Right lobe of liver (tissue), 6 donors: ENCODE results near the gene KLHL25. TPM values are rescaled to one million over a fixed set of nuclear protein-coding genes. Genes with fewer than 3 reads are reported as not detected.

ENCODE experiments used
- ATAC-seq, 4 donors: fragments of 200-7000 bp; cut with Tn5 transposase; one replicate each; pipeline ENCODE4 v1.9.1; 2020; ENCODE audit warnings: mild to moderate bottlenecking in 4 of 4, moderate library complexity in 4 of 4
- DNase-seq, 3 donors: peaks; one replicate each; pipeline ENCODE4 v3.0.0-alpha.2; 2020
- H3K27ac ChIP-seq, 3 donors: fragments of 200-600 bp; one replicate each; pipeline ENCODE4 v1.8.0; 2022
- H3K27me3 ChIP-seq, 2 donors: fragments of 200-600 bp; one replicate each; pipeline ENCODE4 v1.8.0; 2022
- H3K36me3 ChIP-seq, 4 donors: fragments of 200-600 bp; sonication (generic) in 1 of 4; one replicate each; pipeline versions ENCODE4 v1.5.1 to v1.8.0; 2017 to 2022; ENCODE audit warnings: control low read depth in 1 of 4
- H3K4me1 ChIP-seq, 4 donors: fragments of 200-600 bp; sonication (generic) in 1 of 4; one replicate each; pipeline versions ENCODE4 v1.5.1 to v1.8.0; 2017 to 2022; ENCODE audit warnings: control low read depth in 1 of 4
- H3K4me3 ChIP-seq, 3 donors: fragments of 200-600 bp; one replicate each; pipeline ENCODE4 v1.8.0; 2022
- H3K9me3 ChIP-seq, 4 donors: fragments of 200-600 bp; sonication (generic) in 1 of 4; one replicate each; pipeline versions ENCODE4 v1.5.1 to v1.8.0; 2017 to 2022; ENCODE audit warnings: control low read depth in 1 of 4
- CTCF ChIP-seq, 4 donors: fragments of 200-600 bp in 3 of 4; fragments of 450-650 bp in 1 of 4; IDR thresholded peaks; one replicate each; pipeline versions ENCODE4 v1.5.1 to v1.8.0; 2016 to 2022; ENCODE audit warnings: antibody characterized with exemption in 4 of 4, mild to moderate bottlenecking in 2 of 4
- POLR2A ChIP-seq: fragments of 450-650 bp; IDR thresholded peaks from one replicate; pipeline ENCODE4 v1.6.1; 2017; ENCODE audit warnings: antibody characterized with exemption, mild to moderate bottlenecking
- WGBS: methylation state at CpG from one replicate; pipeline ENCODE4 v1.1.6; 2018; ENCODE audit warnings: low coverage, low lambda C conversion rate; ENCODE audit not compliant: insufficient coverage; ENCODE audit errors: missing lambda C conversion rate; 5-methylcytosine and 5-hydroxymethylcytosine counted together
- intact Hi-C, 2 donors: fragments of 100-400 bp; cut with DNase I; formaldehyde crosslinking; loops; one replicate each; pipeline versions ENCODE4 v1.11.2 to v1.14.1; 2022
- total RNA-seq, 6 experiments: library from RNA; depleted of rRNA in 2 of 6; stranded (reverse); fragments of >200 nt in 2 of 6; fragmentation: NEBNext Ultra II Directional in 3 of 6; extraction: Animal tissue kit (Norgen Biotek cat#: 25700) in 3 of 6; gene quantifications; one replicate each; pipeline versions ENCODE4 v1.1.0 to v1.2.4, GENCODE V29; 2016 to 2023
- donor health status: DM: no; HTN: yes; CAD: no.
- donor health status: DM: no; HTN: no; CAD: no.
- donor health status: DM: no; HTN: no; CAD: no.
- donor health status: DM: no; HTN: yes; CAD: no.
- donor health status: DM: no; HTN: yes; CAD: no.

KLHL25 gene
- total RNA-seq, 6 experiments from 2014 or later: 5.8 to 21.7 (median 13.4) TPM

DNA sequence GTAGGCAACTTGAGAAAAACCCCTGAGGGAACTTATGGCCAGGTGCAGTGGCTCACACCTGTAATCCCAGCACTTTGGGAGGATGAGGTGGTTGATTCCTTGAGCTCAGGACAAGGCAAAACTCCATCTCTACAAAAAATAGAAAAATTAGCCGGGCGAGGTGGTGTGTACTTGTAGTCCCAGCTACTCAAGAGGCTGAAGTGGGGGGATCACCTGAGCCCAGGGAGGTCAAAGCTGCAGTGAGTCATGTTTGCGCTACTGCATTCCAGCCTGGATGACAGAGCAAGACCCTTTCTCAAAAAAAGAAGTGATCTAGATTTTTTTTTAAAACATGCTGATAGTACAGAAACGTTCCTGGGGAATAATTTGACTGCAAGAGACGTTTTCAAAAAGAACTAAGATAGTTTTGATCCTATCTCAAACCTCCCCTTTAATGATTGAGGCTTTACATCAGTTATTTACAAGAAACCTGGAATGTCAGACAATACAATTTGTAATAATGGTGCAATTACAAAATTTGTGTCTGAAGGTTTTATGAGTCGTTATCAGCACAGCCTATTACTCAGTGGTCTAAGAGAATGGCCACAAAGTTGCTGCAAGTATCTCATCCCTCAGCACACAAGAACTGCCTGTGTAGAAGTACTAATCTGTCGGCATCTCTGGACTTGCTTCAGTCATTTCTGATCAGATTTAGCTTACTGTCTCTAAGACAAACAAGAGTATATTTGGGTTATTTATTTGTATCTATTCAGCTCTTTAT lies 32.2 kb upstream of the KLHL25 start:
- Histone ChIP-seq H3K36me3 (no peaks in the 10 kb centered on the region), H3K4me3 (no peak overlapping the region), H3K27me3 (no peaks in the 10 kb centered on the region), H3K9me3 (no peaks in the 10 kb centered on the region), H3K27ac (no peak overlapping the region), H3K4me1 (no peaks in the 10 kb centered on the region)
- TF ChIP-seq CTCF (IDR thresholded peaks at IDR 0.05): no peak
- TF ChIP-seq POLR2A: no peak
- ATAC-seq (no peak), DNase-seq (no peak)
- intact Hi-C loops: no loop called here
- 59% methylated on average over 7 of the region's 7 CpGs for WGBS

DNA sequence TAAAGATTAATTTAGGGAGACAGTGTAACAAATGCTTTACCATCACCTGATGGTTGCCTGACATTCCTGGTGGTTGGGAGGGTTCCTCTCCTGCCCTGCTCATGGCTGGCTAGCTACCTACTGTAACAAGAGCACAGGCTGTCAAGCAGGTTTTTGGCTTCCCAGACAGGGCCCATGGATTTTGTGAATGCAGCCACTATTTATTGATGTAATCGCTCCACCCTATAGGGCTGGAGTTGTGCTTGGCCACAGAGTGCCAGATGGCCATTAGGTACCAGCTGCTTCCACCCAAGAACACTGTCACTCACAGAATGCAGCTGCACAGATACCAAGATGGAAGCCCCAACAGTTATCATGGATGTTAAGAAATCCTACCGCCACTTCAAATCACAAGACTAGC lies 31.0 kb upstream of the KLHL25 start:
- no peak overlapping the region for H3K27ac ChIP-seq
- H3K27me3 ChIP-seq: no peaks in the 10 kb centered on the region
- no peaks in the 10 kb centered on the region for H3K4me1 ChIP-seq
- DNase-seq (no peak), ATAC-seq (no peak)
- H3K9me3 ChIP-seq: no peaks in the 10 kb centered on the region
- no peak overlapping the region for H3K4me3 ChIP-seq
- no peak for TF ChIP-seq POLR2A
- no peak for TF ChIP-seq CTCF (IDR thresholded peaks at IDR 0.05)
- WGBS: 0% methylated on average over 1 of the region's 2 CpGs
- intact Hi-C loops: no loop called here
- H3K36me3 ChIP-seq: no peaks in the 10 kb centered on the region

GRCh38 chr15:85825118-85825517 lies 30.4 kb upstream of the KLHL25 start:
- no peak for ATAC-seq

GRCh38 chr15:85821545-85821944 lies 26.8 kb upstream of the KLHL25 start:
- no peak overlapping the region for H3K27ac ChIP-seq
- TF ChIP-seq POLR2A (no peak), CTCF (IDR thresholded peaks at IDR 0.05) (no peak)
- intact Hi-C loops: no loop called here
- no peak overlapping the region for H3K4me3 ChIP-seq
- H3K4me1 ChIP-seq: no peaks in the 10 kb centered on the region
- H3K36me3 ChIP-seq: no peaks in the 10 kb centered on the region
- no peak for DNase-seq
- WGBS: 75% methylated on average over 6 of the region's 6 CpGs
- no peak for ATAC-seq
- no peaks in the 10 kb centered on the region for H3K9me3 ChIP-seq
- no peaks in the 10 kb centered on the region for H3K27me3 ChIP-seq

More at GRCh38 chr15:85825118-85825517, 30.4 kb upstream of the KLHL25 start:
- Histone ChIP-seq H3K36me3 (no peaks in the 10 kb centered on the region), H3K4me3 (no peak overlapping the region), H3K27ac (no peak overlapping the region), H3K27me3 (no peaks in the 10 kb centered on the region), H3K4me1 (no peaks in the 10 kb centered on the region), H3K9me3 (no peaks in the 10 kb centered on the region)
- no peak for DNase-seq
- 81% methylated on average over 4 of the region's 4 CpGs for WGBS
- TF ChIP-seq CTCF (IDR thresholded peaks at IDR 0.05) (no peak), POLR2A (no peak)
- intact Hi-C loops: no loop called here
